ENCODE measurements around the gene MLLT1.

GRCh38 chr19:6204212-6204611, 75.6 kb downstream of the MLLT1 start:
- TF ChIP-seq TAF7 (optimal IDR thresholded peaks at IDR 0.05; ENCODE audit: borderline replicate concordance, low read depth, low read length) (no peak), CTCF (IDR thresholded peaks at IDR 0.05; ENCODE audit: control extremely low read depth in 1 of 3, insufficient read depth in 1 of 3, low read depth in 1 of 3, low read length in 3 of 3) (no peak), JUND (IDR thresholded peaks at IDR 0.05; ENCODE audit: low read length) (no peak)
